Measurements from ENCODE around the gene NABP2. TPM values are rescaled to one million over a fixed set of nuclear protein-coding genes. Genes with fewer than 3 reads are reported as not detected.
A peak's percentile ranks its signal among the peaks of the same experiment; 100 is the strongest.

NABP2 gene
- total RNA-seq, 1 donor from 2014 or later: 75.7 TPM

DNA sequence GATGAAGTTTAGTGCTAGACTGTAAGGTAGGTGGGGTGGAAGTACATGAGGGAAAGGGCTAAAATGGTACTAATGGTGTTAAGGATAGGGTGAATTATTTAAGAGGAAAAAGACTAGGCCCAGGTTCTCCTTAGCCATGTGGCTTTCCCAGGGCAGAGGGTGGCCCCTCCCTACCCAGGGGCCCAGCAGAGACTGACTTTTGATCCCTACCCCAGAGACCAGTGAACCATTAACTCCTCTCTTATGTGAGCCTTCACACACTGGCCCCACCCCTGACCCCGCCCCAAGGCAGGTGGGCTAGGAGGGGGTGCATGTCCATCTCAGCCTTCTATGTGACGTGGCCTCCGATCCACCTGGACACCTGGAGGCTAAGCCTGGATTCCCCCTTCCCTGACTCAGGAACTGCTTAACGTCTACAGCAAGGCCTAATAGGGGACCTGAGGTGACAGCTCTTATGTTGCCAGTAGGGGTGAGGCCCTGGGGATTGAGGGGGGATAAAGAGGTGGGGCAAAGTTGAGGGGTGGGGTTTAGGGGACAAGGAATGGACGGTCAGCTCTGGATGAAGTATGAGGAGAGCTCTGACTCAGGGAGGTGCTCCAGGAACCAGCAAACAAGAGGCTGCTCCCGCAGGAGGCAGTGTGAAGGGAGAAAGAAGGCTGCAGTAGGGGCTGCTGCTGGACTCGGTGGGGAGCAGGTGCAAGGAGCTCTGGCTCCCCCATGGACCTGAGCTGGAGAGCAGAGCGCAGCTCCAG is 6.5 kb downstream of the NABP2 start:
- TF ChIP-seq, protein P1, sequence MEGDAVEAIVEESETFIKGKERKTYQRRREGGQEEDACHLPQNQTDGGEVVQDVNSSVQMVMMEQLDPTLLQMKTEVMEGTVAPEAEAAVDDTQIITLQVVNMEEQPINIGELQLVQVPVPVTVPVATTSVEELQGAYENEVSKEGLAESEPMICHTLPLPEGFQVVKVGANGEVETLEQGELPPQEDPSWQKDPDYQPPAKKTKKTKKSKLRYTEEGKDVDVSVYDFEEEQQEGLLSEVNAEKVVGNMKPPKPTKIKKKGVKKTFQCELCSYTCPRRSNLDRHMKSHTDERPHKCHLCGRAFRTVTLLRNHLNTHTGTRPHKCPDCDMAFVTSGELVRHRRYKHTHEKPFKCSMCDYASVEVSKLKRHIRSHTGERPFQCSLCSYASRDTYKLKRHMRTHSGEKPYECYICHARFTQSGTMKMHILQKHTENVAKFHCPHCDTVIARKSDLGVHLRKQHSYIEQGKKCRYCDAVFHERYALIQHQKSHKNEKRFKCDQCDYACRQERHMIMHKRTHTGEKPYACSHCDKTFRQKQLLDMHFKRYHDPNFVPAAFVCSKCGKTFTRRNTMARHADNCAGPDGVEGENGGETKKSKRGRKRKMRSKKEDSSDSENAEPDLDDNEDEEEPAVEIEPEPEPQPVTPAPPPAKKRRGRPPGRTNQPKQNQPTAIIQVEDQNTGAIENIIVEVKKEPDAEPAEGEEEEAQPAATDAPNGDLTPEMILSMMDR (conservative IDR thresholded peaks at IDR 0.05): no peak
- H3K36me3 Mint-ChIP-seq (ENCODE audit: low read depth): no peaks in the 10 kb centered on the region
- H3K4me3 Mint-ChIP-seq: peak overlapping the region; percentile 31
- peak overlapping the region; percentile 45 for H3K27ac Mint-ChIP-seq (ENCODE audit: unreplicated experiment)
- no peaks in the 10 kb centered on the region for H3K9me3 Mint-ChIP-seq
- H3K27me3 Mint-ChIP-seq (ENCODE audit: low read depth): no peaks in the 10 kb centered on the region
- DNase-seq (ENCODE audit: low read depth, low spot score): no peak
- peaks cover under 1% of the 10 kb centered on the region for H3K4me1 Mint-ChIP-seq

DNA sequence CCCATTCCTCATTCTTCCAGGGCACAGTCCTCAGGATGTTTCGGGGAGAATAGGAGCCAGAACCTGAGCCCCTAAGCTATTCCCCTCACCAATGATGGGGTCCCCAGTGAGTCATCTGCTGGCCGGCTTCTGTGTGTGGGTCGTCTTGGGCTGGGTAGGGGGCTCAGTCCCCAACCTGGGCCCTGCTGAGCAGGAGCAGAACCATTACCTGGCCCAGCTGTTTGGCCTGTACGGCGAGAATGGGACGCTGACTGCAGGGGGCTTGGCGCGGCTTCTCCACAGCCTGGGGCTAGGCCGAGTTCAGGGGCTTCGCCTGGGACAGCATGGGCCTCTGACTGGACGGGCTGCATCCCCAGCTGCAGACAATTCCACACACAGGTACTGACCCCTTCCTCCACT is 7.0 kb downstream of the NABP2 start:
- DNase-seq (ENCODE audit: low read depth, low spot score): no peak
- TF ChIP-seq, protein P1 (conservative IDR thresholded peaks at IDR 0.05): no peak
- Mint-ChIP-seq H3K27ac (ENCODE audit: unreplicated experiment) (no peak overlapping the region), H3K9me3 (no peaks in the 10 kb centered on the region), H3K4me1 (no peaks in the 10 kb centered on the region), H3K27me3 (ENCODE audit: low read depth) (no peaks in the 10 kb centered on the region), H3K4me3 (no peak overlapping the region), H3K36me3 (ENCODE audit: low read depth) (no peaks in the 10 kb centered on the region)

DNA sequence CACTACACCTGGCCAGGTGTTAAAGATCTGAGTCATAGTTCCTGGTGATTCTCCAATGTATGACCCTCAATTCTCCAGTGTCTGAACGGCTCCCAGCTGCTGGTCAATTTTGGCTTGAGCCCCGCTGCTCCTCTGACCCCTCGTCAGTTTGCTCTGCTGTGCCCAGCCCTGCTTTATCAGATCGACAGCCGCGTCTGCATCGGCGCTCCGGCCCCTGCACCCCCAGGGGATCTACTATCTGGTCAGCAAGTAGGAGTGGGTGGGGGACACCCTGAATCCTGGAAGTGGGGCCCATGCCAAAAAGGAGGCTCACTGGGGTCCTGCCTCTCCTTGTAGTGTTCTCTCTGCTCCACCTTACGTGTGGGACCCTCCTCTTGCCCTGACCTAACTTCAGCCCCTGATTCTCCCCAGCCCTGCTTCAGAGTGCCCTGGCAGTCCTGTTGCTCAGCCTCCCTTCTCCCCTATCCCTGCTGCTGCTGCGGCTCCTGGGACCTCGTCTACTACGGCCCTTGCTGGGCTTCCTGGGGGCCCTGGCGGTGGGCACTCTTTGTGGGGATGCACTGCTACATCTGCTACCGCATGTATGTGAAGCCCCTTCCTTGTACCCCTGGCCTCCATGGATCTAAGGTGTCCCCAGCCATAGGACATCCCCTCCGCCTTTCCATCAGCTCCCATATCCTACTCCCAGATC is 10.7 kb downstream of the NABP2 start:
- Mint-ChIP-seq H3K9me3 (no peaks in the 10 kb centered on the region), H3K27me3 (ENCODE audit: low read depth) (no peaks in the 10 kb centered on the region), H3K4me1 (no peaks in the 10 kb centered on the region), H3K4me3 (peak overlapping the region; percentile 32), H3K27ac (ENCODE audit: unreplicated experiment) (peak overlapping the region; percentile 65), H3K36me3 (ENCODE audit: low read depth) (no peaks in the 10 kb centered on the region)
- no peak for DNase-seq (ENCODE audit: low read depth, low spot score)
- TF ChIP-seq, protein P1 (conservative IDR thresholded peaks at IDR 0.05): no peak

DNA sequence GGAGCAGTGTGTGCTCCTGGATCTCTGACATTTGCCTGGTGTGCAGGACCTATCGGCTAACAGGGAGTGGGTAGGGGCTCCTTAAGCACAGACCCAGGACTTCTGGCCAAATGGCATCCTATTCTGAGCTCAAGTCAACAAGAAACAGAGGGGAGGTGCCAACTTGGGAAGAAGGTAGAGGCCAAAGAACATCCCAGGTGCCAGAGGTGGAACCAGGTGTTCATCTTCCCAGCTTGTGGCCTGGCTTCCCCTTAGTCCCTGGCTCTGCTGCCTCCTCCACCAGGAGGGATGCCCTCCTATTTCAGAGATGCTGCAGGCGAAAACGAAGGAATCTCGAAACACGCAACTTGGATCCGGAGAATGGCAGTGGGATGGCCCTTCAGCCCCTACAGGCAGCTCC is 11.9 kb downstream of the NABP2 start:
- Mint-ChIP-seq H3K9me3 (no peaks in the 10 kb centered on the region), H3K27ac (ENCODE audit: unreplicated experiment) (no peak overlapping the region), H3K4me1 (peaks cover 4% of the 10 kb centered on the region), H3K36me3 (ENCODE audit: low read depth) (peaks cover 2% of the 10 kb centered on the region), H3K4me3 (no peak overlapping the region), H3K27me3 (ENCODE audit: low read depth) (no peaks in the 10 kb centered on the region)
- no peak for DNase-seq (ENCODE audit: low read depth, low spot score)
- TF ChIP-seq, protein P1 (conservative IDR thresholded peaks at IDR 0.05): no peak

DNA sequence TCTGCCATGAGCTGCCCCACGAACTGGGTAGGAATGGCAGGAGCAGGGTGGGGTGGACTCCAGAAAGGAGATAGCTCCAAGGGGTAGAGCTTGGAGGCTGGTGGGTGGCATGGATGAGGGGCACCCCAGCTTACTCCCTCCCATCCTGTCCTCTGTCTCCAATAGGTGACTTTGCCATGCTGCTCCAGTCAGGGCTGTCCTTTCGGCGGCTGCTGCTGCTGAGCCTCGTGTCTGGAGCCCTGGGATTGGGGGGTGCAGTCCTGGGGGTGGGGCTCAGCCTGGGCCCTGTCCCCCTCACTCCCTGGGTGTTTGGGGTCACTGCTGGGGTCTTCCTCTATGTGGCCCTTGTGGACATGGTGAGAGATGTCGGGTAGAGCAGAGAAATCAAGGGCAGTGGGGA is 12.8 kb downstream of the NABP2 start:
- no peak overlapping the region for H3K27ac Mint-ChIP-seq (ENCODE audit: unreplicated experiment)
- TF ChIP-seq, protein P1 (conservative IDR thresholded peaks at IDR 0.05): no peak
- peaks cover 12% of the 10 kb centered on the region for H3K4me1 Mint-ChIP-seq
- H3K36me3 Mint-ChIP-seq (ENCODE audit: low read depth): peaks cover 10% of the 10 kb centered on the region
- no peak for DNase-seq (ENCODE audit: low read depth, low spot score)
- no peaks in the 10 kb centered on the region for H3K9me3 Mint-ChIP-seq
- H3K4me3 Mint-ChIP-seq: no peak overlapping the region
- H3K27me3 Mint-ChIP-seq (ENCODE audit: low read depth): no peaks in the 10 kb centered on the region
